Mucosa of descending colon (tissue), 3 donors: ENCODE data around the gene ELAVL1. TPM values are rescaled to one million over a fixed set of nuclear protein-coding genes. Genes with fewer than 3 reads are reported as not detected.

Experiments
- ATAC-seq: fragments of 200-7000 bp; cut with Tn5 transposase; one replicate; pipeline ENCODE4 v1.9.1; 2020; ENCODE audit warnings: mild to moderate bottlenecking, moderate library complexity
- DNase-seq, 3 donors: peaks; one replicate each; pipeline ENCODE4 v3.0.0-alpha.2; 2020
- H3K36me3 ChIP-seq: fragments of 200-600 bp; one replicate; pipeline ENCODE4 v1.8.0; 2021; ENCODE audit warnings: low read depth, mild to moderate bottlenecking
- H3K4me1 ChIP-seq: fragments of 200-600 bp; one replicate; pipeline ENCODE4 v1.8.0; 2021; ENCODE audit warnings: low read depth, mild to moderate bottlenecking
- H3K4me3 ChIP-seq: fragments of 200-600 bp; one replicate; pipeline ENCODE4 v1.8.0; 2021; ENCODE audit warnings: mild to moderate bottlenecking
- H3K9me3 ChIP-seq: fragments of 200-600 bp; one replicate; pipeline ENCODE4 v1.8.0; 2021; ENCODE audit warnings: mild to moderate bottlenecking
- intact Hi-C, 2 donors: fragments of 100-400 bp; cut with DNase I in 1 of 2; cut with micrococcal nuclease in 1 of 2; formaldehyde crosslinking; loops; one replicate each; pipeline versions ENCODE4 v1.11.0 to v1.11.1; 2022; cut with DNase I, micrococcal nuclease
- total RNA-seq, 3 donors: library from RNA; stranded (reverse); fragmentation: NEBNext Ultra II Directional in 2 of 3; extraction: Animal tissue kit (Norgen Biotek cat#: 25700) in 2 of 3; gene quantifications; one replicate each; pipeline versions ENCODE4 v1.2.1 to v1.2.4, GENCODE V29; 2021 to 2023
- TF ChIP-seq, protein P1 (sequence below): fragments of 200-600 bp; IDR thresholded peaks from one replicate; pipeline ENCODE4 v1.8.0; 2022; ENCODE audit warnings: antibody characterized with exemption, mild to moderate bottlenecking
- donor health status: DM: no; HTN: no; CAD: no; lungs with moderate emphysema.
- donor health status: DM: no; HTN: no; CAD: no.
- donor health status: DM: no; HTN: yes; CAD: no.

The ELAVL1 gene
- total RNA-seq, 3 donors from 2014 or later, result 43.9 to 63.9 (median 58.7) TPM

GRCh38 chr19:7980635-7981121 is 24.8 kb downstream of the ELAVL1 start:
- H3K4me3 ChIP-seq, result no peak overlapping the region
- intact Hi-C loops, result no loop called here
- ATAC-seq (no peak), DNase-seq (peak in 1 of 3 donors; percentile 36)
- TF ChIP-seq, protein P1, sequence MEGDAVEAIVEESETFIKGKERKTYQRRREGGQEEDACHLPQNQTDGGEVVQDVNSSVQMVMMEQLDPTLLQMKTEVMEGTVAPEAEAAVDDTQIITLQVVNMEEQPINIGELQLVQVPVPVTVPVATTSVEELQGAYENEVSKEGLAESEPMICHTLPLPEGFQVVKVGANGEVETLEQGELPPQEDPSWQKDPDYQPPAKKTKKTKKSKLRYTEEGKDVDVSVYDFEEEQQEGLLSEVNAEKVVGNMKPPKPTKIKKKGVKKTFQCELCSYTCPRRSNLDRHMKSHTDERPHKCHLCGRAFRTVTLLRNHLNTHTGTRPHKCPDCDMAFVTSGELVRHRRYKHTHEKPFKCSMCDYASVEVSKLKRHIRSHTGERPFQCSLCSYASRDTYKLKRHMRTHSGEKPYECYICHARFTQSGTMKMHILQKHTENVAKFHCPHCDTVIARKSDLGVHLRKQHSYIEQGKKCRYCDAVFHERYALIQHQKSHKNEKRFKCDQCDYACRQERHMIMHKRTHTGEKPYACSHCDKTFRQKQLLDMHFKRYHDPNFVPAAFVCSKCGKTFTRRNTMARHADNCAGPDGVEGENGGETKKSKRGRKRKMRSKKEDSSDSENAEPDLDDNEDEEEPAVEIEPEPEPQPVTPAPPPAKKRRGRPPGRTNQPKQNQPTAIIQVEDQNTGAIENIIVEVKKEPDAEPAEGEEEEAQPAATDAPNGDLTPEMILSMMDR, result no peak
- peaks cover 4% of the 10 kb centered on the region for H3K36me3 ChIP-seq
- H3K4me1 ChIP-seq, result no peaks in the 10 kb centered on the region
- H3K9me3 ChIP-seq, result no peaks in the 10 kb centered on the region

DNA sequence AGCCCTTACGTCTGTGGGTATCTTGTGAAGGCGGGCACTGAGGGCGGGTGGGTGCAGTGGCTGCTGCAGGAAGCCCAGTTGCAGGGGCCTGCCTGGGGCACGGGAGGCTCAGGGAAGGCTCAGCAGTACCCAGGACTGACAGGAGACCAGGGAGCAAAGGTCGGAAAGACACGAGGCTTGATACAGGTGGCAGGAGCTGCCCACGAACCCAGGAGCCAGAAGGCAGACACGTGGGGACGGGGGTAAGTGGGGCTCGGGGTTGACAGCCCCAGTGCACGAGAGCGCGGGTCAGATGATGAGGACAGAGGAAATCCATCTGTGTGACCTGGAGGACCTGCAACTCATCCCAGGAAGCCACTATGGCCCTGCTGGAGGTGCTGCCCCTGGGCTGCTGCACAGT is 25.3 kb downstream of the ELAVL1 start:
- no peak for ATAC-seq
- Histone ChIP-seq H3K4me3 (no peak overlapping the region), H3K36me3 (peaks cover 4% of the 10 kb centered on the region), H3K9me3 (no peaks in the 10 kb centered on the region), H3K4me1 (no peaks in the 10 kb centered on the region)
- DNase-seq, result no peak
- intact Hi-C loops, result no loop called here
- TF ChIP-seq, protein P1, result no peak

DNA sequence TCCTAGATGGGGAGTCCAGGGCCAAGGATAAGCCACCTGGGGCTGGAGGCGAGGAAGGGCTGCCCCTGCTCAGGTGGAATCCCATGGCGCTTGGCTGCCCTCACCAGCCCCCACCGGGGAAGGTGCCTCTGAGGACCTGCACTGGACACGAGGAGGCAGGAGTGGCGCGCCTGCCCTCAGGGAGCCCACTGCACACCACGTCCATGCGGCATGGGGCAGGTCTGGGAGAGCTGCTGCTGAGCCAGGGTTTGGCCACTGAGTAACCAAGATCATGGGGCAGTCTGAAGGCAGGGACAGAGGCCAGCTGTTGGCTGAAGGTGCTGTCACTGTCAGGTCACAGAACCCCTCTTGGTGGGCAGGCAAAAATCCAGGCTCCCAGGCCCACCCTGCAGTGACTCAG is 25.9 kb downstream of the ELAVL1 start:
- intact Hi-C loops, result no loop called here
- Histone ChIP-seq H3K36me3 (peaks cover 4% of the 10 kb centered on the region), H3K4me1 (no peaks in the 10 kb centered on the region), H3K9me3 (no peaks in the 10 kb centered on the region), H3K4me3 (no peak overlapping the region)
- no peak for ATAC-seq
- peak in 1 of 3 donors; percentile 34 for DNase-seq
- TF ChIP-seq, protein P1, result no peak

DNA sequence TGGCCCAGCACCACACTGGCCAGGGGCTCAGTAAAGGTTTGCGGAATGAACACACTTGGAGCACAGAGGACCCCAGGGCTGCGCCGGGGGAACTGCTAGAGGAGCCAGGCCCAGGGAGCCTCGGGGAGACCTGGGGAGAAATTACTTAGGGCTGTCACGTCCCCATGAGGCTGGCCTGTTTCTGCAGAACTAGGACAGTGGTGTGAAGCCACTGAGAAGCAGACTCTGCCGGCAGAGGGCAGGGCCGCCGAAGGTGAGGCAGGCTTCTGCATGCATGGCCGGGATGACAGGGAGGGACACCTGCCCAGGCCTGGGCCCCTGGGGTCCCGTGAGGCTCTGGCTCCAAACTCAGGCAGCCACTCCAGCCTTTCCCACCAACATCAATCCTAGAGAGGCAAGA is 26.4 kb downstream of the ELAVL1 start:
- Histone ChIP-seq H3K9me3 (no peaks in the 10 kb centered on the region), H3K4me1 (no peaks in the 10 kb centered on the region), H3K36me3 (peaks cover 4% of the 10 kb centered on the region), H3K4me3 (no peak overlapping the region)
- TF ChIP-seq, protein P1, result no peak
- intact Hi-C loops, result no loop called here
- DNase-seq, result peak in 1 of 3 donors; percentile 28
- no peak for ATAC-seq

DNA sequence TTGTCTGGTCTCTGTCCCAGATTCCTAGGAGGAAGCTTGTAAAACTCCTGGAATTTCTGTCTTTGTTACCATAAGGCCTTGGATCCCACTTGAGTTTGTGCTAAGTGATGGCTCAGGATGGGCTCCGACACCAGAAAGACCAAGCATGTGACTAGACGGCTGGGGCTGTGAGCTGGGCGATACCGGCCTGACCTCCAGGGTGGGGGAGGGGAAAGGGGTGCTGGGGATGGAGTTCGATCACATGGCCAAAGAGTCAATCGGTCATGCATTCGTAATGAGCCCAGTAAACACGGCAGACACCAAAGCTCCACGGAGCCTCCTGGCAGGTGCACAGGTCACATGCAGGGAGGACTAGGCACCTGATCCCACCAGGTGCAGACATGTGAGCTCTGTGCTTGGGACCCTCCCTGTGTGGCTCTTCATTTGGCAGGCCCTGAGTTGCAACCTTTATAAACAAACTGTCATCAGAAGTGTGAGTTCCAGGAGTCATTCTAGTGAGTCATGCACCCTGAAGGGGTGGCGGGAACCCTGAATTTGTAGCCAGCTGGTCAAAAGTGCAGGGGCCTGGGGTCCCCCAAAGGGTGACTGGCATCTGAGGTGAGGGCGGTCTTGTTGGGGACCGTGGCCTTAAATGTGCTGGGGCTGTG is 27.1 kb downstream of the ELAVL1 start:
- no peak for ATAC-seq
- DNase-seq, result no peak
- TF ChIP-seq, protein P1, result no peak
- intact Hi-C loops, result no loop called here
- Histone ChIP-seq H3K36me3 (peaks cover 4% of the 10 kb centered on the region), H3K4me3 (no peak overlapping the region), H3K9me3 (no peaks in the 10 kb centered on the region), H3K4me1 (no peaks in the 10 kb centered on the region)
